RWPE2 (cell line): ENCODE results near the gene ADAMTS3.

Experiments
- ATAC-seq: fragments of 200-7000 bp; cut with Tn5 transposase; 3 replicates; pipeline ENCODE4 v1.9.1; 2021; ENCODE audit warnings: low read depth
- DNase-seq: peaks from one replicate; pipeline ENCODE4 v3.0.0-alpha.2; 2020; ENCODE audit warnings: low spot score
- H3K27ac ChIP-seq: fragments of 450-650 bp; 2 replicates; pipeline ENCODE4 v1.5.1; 2017; ENCODE audit warnings: mild to moderate bottlenecking; ENCODE audit not compliant: poor library complexity, severe bottlenecking
- H3K27me3 ChIP-seq: fragments of 250-450 bp; sonication (Bioruptor Pico); 2 replicates; pipeline ENCODE4 v1.5.1; 2021; ENCODE audit warnings: mild to moderate bottlenecking, moderate library complexity; ENCODE audit not compliant: insufficient read depth, poor library complexity, severe bottlenecking
- H3K36me3 ChIP-seq: fragments of 250-450 bp; sonication (Bioruptor Pico); 2 replicates; pipeline ENCODE4 v1.5.1; 2020; ENCODE audit warnings: low read depth, mild to moderate bottlenecking, moderate library complexity
- H3K4me1 ChIP-seq: fragments of 250-450 bp; sonication (Bioruptor Pico); 2 replicates; pipeline ENCODE4 v1.5.1; 2021; ENCODE audit warnings: mild to moderate bottlenecking, moderate library complexity; ENCODE audit not compliant: insufficient read depth, poor library complexity, severe bottlenecking
- H3K4me3 ChIP-seq: fragments of 250-450 bp; sonication (Bioruptor Pico); 2 replicates; pipeline ENCODE4 v1.5.1; 2021; ENCODE audit warnings: mild to moderate bottlenecking, moderate library complexity; ENCODE audit not compliant: severe bottlenecking
- H3K9me3 ChIP-seq: fragments of 250-450 bp; sonication (Bioruptor Pico); 2 replicates; pipeline ENCODE4 v1.5.1; 2021; ENCODE audit warnings: mild to moderate bottlenecking, moderate library complexity; ENCODE audit not compliant: severe bottlenecking
- TF ChIP-seq, protein P1 (sequence below): fragments of 450-650 bp; IDR thresholded peaks from one replicate; pipeline ENCODE4 v1.5.1; 2017; ENCODE audit warnings: mild to moderate bottlenecking, moderate library complexity; ENCODE audit not compliant: poor library complexity, severe bottlenecking

Gene ADAMTS3

DNA sequence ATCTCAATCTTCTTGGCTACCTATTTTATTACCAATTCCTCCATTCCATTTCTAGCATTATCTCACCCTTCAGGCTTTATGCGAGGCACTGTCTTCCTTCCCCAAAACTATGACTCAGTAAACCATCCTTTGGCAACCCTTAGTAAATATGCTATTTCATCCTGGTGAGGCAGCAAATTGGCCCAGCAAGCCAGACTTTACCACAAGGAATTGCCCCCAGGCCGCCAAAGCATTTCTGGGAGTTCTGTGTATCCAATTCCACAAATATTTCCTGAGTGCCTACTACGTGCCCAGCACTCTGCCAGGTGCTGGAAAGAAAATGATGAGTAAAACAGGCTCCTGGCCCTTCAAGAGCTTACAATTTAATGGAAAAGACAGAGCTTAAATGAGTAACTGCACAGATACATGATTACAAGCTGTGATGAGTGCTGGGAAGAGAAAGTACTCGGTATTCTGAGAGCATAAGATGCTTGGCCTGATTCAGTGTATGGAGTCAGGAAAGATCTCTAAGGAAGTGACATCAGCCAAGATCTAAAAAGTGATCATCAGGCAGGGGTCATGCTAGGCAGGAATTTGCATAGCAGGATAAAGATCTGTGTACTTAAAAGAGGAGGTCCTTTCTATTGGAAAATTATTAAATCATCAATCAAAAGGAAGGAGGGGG, 193.8 kb downstream of the ADAMTS3 start:
- H3K27ac ChIP-seq = no peak overlapping the region
- DNase-seq (peak; percentile 27), ATAC-seq (peak; percentile 78)
- no peak overlapping the region for H3K4me3 ChIP-seq
- TF ChIP-seq, protein P1, sequence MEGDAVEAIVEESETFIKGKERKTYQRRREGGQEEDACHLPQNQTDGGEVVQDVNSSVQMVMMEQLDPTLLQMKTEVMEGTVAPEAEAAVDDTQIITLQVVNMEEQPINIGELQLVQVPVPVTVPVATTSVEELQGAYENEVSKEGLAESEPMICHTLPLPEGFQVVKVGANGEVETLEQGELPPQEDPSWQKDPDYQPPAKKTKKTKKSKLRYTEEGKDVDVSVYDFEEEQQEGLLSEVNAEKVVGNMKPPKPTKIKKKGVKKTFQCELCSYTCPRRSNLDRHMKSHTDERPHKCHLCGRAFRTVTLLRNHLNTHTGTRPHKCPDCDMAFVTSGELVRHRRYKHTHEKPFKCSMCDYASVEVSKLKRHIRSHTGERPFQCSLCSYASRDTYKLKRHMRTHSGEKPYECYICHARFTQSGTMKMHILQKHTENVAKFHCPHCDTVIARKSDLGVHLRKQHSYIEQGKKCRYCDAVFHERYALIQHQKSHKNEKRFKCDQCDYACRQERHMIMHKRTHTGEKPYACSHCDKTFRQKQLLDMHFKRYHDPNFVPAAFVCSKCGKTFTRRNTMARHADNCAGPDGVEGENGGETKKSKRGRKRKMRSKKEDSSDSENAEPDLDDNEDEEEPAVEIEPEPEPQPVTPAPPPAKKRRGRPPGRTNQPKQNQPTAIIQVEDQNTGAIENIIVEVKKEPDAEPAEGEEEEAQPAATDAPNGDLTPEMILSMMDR = no peak
- no peaks in the 10 kb centered on the region for H3K4me1 ChIP-seq
- no peaks in the 10 kb centered on the region for H3K9me3 ChIP-seq
- H3K36me3 ChIP-seq = no peaks in the 10 kb centered on the region
- no peaks in the 10 kb centered on the region for H3K27me3 ChIP-seq

- ATAC-seq (no peak), DNase-seq (no peak)
- H3K4me3 ChIP-seq = no peak overlapping the region
- H3K27me3 ChIP-seq = no peaks in the 10 kb centered on the region
- no peak overlapping the region for H3K27ac ChIP-seq
- TF ChIP-seq, protein P1 = no peak
- no peaks in the 10 kb centered on the region for H3K9me3 ChIP-seq
- no peaks in the 10 kb centered on the region for H3K36me3 ChIP-seq
- no peaks in the 10 kb centered on the region for H3K4me1 ChIP-seq
Observed at GRCh38 chr4:72374159-72374558, 194.9 kb downstream of the ADAMTS3 start.

- H3K9me3 ChIP-seq = no peaks in the 10 kb centered on the region
- H3K27ac ChIP-seq = no peak overlapping the region
- ATAC-seq (no peak), DNase-seq (no peak)
- no peaks in the 10 kb centered on the region for H3K4me1 ChIP-seq
- TF ChIP-seq, protein P1 = no peak
- H3K36me3 ChIP-seq = no peaks in the 10 kb centered on the region
- no peak overlapping the region for H3K4me3 ChIP-seq
- no peaks in the 10 kb centered on the region for H3K27me3 ChIP-seq
Observed at GRCh38 chr4:72366601-72367000, 202.4 kb downstream of the ADAMTS3 start.

- no peaks in the 10 kb centered on the region for H3K27me3 ChIP-seq
- TF ChIP-seq, protein P1 = no peak
- ATAC-seq (no peak), DNase-seq (no peak)
- no peaks in the 10 kb centered on the region for H3K36me3 ChIP-seq
- no peak overlapping the region for H3K27ac ChIP-seq
- no peaks in the 10 kb centered on the region for H3K4me1 ChIP-seq
- H3K9me3 ChIP-seq = no peaks in the 10 kb centered on the region
- no peak overlapping the region for H3K4me3 ChIP-seq
Observed at GRCh38 chr4:72365981-72366380, 203.0 kb downstream of the ADAMTS3 start.

- Histone ChIP-seq H3K27me3 (no peaks in the 10 kb centered on the region), H3K4me3 (no peak overlapping the region), H3K27ac (no peak overlapping the region), H3K9me3 (no peaks in the 10 kb centered on the region), H3K4me1 (no peaks in the 10 kb centered on the region), H3K36me3 (no peaks in the 10 kb centered on the region)
- ATAC-seq = no peak
- DNase-seq = no peak
- TF ChIP-seq, protein P1 = no peak
Observed at GRCh38 chr4:72365016-72365415, 204.0 kb downstream of the ADAMTS3 start.
